ENCODE results near the gene WT1.

The WT1 gene

GRCh38 chr11:32353884-32354283 lies 81.5 kb downstream of the WT1 start:
- Histone ChIP-seq H3K9me3 (ENCODE audit: control insufficient read depth, insufficient read depth, low read depth, low read length) (no peaks in the 10 kb centered on the region), H3K27ac (ENCODE audit: extremely low read depth, low read depth, low read length) (no peak overlapping the region), H3K4me3 (ENCODE audit: low read depth, low read length) (no peak overlapping the region), H3K36me3 (ENCODE audit: control insufficient read depth in 2 of 2, insufficient read depth in 1 of 2, low read length in 2 of 2) (no peaks in the 10 kb centered on the region), H3K4me1 (ENCODE audit: control insufficient read depth, insufficient read depth, low read length) (no peaks in the 10 kb centered on the region)
- ChIA-PET POLR2A (no interaction called here), CTCF (no interaction called here)
- TF ChIP-seq, protein P1, sequence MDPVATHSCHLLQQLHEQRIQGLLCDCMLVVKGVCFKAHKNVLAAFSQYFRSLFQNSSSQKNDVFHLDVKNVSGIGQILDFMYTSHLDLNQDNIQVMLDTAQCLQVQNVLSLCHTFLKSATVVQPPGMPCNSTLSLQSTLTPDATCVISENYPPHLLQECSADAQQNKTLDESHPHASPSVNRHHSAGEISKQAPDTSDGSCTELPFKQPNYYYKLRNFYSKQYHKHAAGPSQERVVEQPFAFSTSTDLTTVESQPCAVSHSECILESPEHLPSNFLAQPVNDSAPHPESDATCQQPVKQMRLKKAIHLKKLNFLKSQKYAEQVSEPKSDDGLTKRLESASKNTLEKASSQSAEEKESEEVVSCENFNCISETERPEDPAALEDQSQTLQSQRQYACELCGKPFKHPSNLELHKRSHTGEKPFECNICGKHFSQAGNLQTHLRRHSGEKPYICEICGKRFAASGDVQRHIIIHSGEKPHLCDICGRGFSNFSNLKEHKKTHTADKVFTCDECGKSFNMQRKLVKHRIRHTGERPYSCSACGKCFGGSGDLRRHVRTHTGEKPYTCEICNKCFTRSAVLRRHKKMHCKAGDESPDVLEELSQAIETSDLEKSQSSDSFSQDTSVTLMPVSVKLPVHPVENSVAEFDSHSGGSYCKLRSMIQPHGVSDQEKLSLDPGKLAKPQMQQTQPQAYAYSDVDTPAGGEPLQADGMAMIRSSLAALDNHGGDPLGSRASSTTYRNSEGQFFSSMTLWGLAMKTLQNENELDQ (tag by site-specific recombination; IDR thresholded peaks at IDR 0.05; ENCODE audit: low read depth), result no peak
- TF ChIP-seq ZSCAN23 (tag by site-specific recombination; IDR thresholded peaks at IDR 0.05) (no peak), KLF7 (tag by site-specific recombination; IDR thresholded peaks at IDR 0.05; ENCODE audit: borderline replicate concordance) (no peak), ZSCAN30 (tag by site-specific recombination; IDR thresholded peaks at IDR 0.05) (no peak), ZNF48 (tag by site-specific recombination; IDR thresholded peaks at IDR 0.05) (no peak), ZNF26 (tag by site-specific recombination; IDR thresholded peaks at IDR 0.05) (no peak), FEZF1 (tag by site-specific recombination; IDR thresholded peaks at IDR 0.05) (no peak), ZNF114 (tag by site-specific recombination; IDR thresholded peaks at IDR 0.05) (no peak), ZFP69B (tag by site-specific recombination; IDR thresholded peaks at IDR 0.05) (no peak), GLIS1 (tag by site-specific recombination; IDR thresholded peaks at IDR 0.05) (no peak), SETDB1 (IDR thresholded peaks at IDR 0.05; ENCODE audit: insufficient read length, low read length) (no peak), KLF10 (tag by site-specific recombination; IDR thresholded peaks at IDR 0.05) (no peak), ZBTB8A (tag by site-specific recombination; IDR thresholded peaks at IDR 0.05) (no peak), GLI4 (tag by site-specific recombination; IDR thresholded peaks at IDR 0.05) (no peak), ZNF792 (tag by site-specific recombination; IDR thresholded peaks at IDR 0.05) (no peak), ZNF548 (tag by site-specific recombination; IDR thresholded peaks at IDR 0.05) (no peak)

DNA sequence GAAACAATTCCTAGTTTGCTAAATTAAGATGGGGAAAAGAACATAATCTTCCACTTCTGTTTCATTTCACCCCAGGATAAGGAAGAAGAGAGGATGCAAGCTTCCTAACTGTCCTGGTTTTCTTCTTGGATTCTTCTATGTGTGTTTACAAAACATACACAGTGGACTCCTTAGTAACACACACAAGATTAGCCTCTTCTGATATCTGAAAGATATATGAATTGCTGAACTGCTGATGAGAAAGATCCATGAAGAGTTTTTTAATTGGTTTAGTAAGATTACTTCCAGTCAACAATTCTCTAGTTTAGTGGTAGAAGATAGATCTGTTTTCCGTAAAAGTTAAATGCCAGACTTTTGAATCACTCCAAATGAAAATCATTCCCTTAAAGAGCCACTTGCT lies 86.8 kb downstream of the WT1 start:
- Histone ChIP-seq H3K36me3 (ENCODE audit: control insufficient read depth in 2 of 2, insufficient read depth in 1 of 2, low read length in 2 of 2) (no peaks in the 10 kb centered on the region), H3K9me3 (ENCODE audit: control insufficient read depth, insufficient read depth, low read depth, low read length) (no peaks in the 10 kb centered on the region), H3K27ac (ENCODE audit: extremely low read depth, low read depth, low read length) (no peak overlapping the region), H3K4me1 (ENCODE audit: control insufficient read depth, insufficient read depth, low read length) (no peaks in the 10 kb centered on the region), H3K4me3 (ENCODE audit: low read depth, low read length) (no peak overlapping the region)
- ChIA-PET POLR2A (no interaction called here), CTCF (interaction anchor here (1.5 kb wide), 1 partner anchor 11 kb away, joined by 3 read pairs; no protein-coding TSS in a partner anchor)
- TF ChIP-seq ZNF155 (tag by site-specific recombination; IDR thresholded peaks at IDR 0.05) (no peak), ZNF792 (tag by site-specific recombination; IDR thresholded peaks at IDR 0.05) (no peak), ZNF280D (tag by site-specific recombination; IDR thresholded peaks at IDR 0.05) (no peak), ZNF658 (tag by site-specific recombination; IDR thresholded peaks at IDR 0.05) (no peak), ZXDB (tag by site-specific recombination; IDR thresholded peaks at IDR 0.05) (no peak), SP7 (tag by site-specific recombination; IDR thresholded peaks at IDR 0.05) (no peak), SCRT1 (tag by site-specific recombination; IDR thresholded peaks at IDR 0.05; ENCODE audit: borderline replicate concordance) (no peak), ZNF132 (tag by site-specific recombination; IDR thresholded peaks at IDR 0.05; ENCODE audit: borderline replicate concordance) (no peak), ZNF521 (tag by site-specific recombination; IDR thresholded peaks at IDR 0.05) (no peak)
- TF ChIP-seq, protein P2, sequence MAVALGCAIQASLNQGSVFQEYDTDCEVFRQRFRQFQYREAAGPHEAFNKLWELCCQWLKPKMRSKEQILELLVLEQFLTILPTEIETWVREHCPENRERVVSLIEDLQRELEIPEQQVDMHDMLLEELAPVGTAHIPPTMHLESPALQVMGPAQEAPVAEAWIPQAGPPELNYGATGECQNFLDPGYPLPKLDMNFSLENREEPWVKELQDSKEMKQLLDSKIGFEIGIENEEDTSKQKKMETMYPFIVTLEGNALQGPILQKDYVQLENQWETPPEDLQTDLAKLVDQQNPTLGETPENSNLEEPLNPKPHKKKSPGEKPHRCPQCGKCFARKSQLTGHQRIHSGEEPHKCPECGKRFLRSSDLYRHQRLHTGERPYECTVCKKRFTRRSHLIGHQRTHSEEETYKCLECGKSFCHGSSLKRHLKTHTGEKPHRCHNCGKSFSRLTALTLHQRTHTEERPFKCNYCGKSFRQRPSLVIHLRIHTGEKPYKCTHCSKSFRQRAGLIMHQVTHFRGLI (tag by site-specific recombination; IDR thresholded peaks at IDR 0.05), result no peak

All from HEK293 (cell line).